ENCODE measurements around the gene OR2B2.
"Not testable (repeated sequence)": the region's sequence is repeated elsewhere in the genome, so short reads cannot be mapped to it uniquely, and the experiment has no call there.

Gene OR2B2

GRCh38 chr6:27902335-27903314 is 9.6 kb downstream of the OR2B2 start:
- Mint-ChIP-seq H3K9me3 (no peaks in the 10 kb centered on the region), H3K27me3 (peaks cover 25% of the 10 kb centered on the region), H3K27ac (ENCODE audit: low read depth) (peak overlapping the region; percentile 99), H3K36me3 (ENCODE audit: insufficient read depth) (peaks cover 24% of the 10 kb centered on the region), H3K4me3 (peak overlapping the region; percentile 88), H3K4me1 (peaks cover 9% of the 10 kb centered on the region)
- ATAC-seq (replicated peaks; ENCODE audit: extremely low read depth, poor library complexity, severe bottlenecking) = peak; percentile 86
- DNase-seq (ENCODE audit: low spot score in 2 of 2) = peak; percentile 89 to 97

DNA sequence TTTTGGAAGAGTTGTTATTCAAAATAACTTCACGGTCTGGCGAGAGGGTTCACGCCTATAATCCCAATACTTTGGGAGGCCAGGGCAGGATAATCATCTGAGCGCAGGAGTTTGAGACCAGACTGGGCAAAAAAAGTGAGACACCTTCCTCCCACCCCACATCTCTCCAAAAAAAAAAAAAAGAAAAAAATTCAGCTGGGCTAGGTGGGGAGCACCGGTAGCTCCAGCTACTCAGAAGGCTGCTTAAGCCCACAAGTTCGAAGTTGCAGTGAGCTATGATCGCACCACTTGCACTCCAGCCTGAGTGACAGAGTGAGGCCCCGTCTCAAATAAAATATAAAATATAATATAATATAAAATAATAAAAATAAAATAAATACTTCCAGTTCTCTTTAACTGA is 10.4 kb downstream of the OR2B2 start:
- H3K27ac Mint-ChIP-seq (ENCODE audit: low read depth) = peak overlapping the region; percentile 99
- H3K27me3 Mint-ChIP-seq = peaks cover 17% of the 10 kb centered on the region
- H3K4me1 Mint-ChIP-seq = peaks cover 9% of the 10 kb centered on the region
- H3K36me3 Mint-ChIP-seq (ENCODE audit: insufficient read depth) = peaks cover 24% of the 10 kb centered on the region
- DNase-seq (ENCODE audit: low spot score in 2 of 2) = no peak
- no peak for ATAC-seq (replicated peaks; ENCODE audit: extremely low read depth, poor library complexity, severe bottlenecking)
- peak overlapping the region; percentile 88 for H3K4me3 Mint-ChIP-seq
- no peaks in the 10 kb centered on the region for H3K9me3 Mint-ChIP-seq

GRCh38 chr6:27900197-27900596 is 12.0 kb downstream of the OR2B2 start:
- not testable (repeated sequence) for H3K27me3 Mint-ChIP-seq; DNase-seq (ENCODE audit: low spot score in 2 of 2); ATAC-seq (replicated peaks; ENCODE audit: extremely low read depth, poor library complexity, severe bottlenecking); H3K9me3 Mint-ChIP-seq; H3K4me1 Mint-ChIP-seq; H3K4me3 Mint-ChIP-seq; H3K27ac Mint-ChIP-seq (ENCODE audit: low read depth)
- peaks cover 24% of the 10 kb centered on the region for H3K36me3 Mint-ChIP-seq (ENCODE audit: insufficient read depth)

- no peak overlapping the region for H3K4me3 Mint-ChIP-seq
- no peak for ATAC-seq (replicated peaks; ENCODE audit: extremely low read depth, poor library complexity, severe bottlenecking)
Observed at GRCh38 chr6:27899543-27899942, 12.7 kb downstream of the OR2B2 start.

GRCh38 chr6:27897580-27898206 is 14.5 kb downstream of the OR2B2 start:
- no peak for ATAC-seq (replicated peaks; ENCODE audit: extremely low read depth, poor library complexity, severe bottlenecking)
- Mint-ChIP-seq H3K4me1 (peaks cover 17% of the 10 kb centered on the region), H3K4me3 (no peak overlapping the region), H3K9me3 (no peaks in the 10 kb centered on the region), H3K36me3 (ENCODE audit: insufficient read depth) (peaks cover 26% of the 10 kb centered on the region), H3K27ac (ENCODE audit: low read depth) (no peak overlapping the region), H3K27me3 (peaks cover 4% of the 10 kb centered on the region)
- DNase-seq (ENCODE audit: low spot score in 2 of 2) = no peak

More at GRCh38 chr6:27899543-27899942, 12.7 kb downstream of the OR2B2 start:
- H3K4me1 Mint-ChIP-seq = peaks cover 9% of the 10 kb centered on the region
- H3K27ac Mint-ChIP-seq (ENCODE audit: low read depth) = no peak overlapping the region
- H3K9me3 Mint-ChIP-seq = no peaks in the 10 kb centered on the region
- peaks cover 24% of the 10 kb centered on the region for H3K36me3 Mint-ChIP-seq (ENCODE audit: insufficient read depth)
- no peak for DNase-seq (ENCODE audit: low spot score in 2 of 2)
- peaks cover 6% of the 10 kb centered on the region for H3K27me3 Mint-ChIP-seq

DNA sequence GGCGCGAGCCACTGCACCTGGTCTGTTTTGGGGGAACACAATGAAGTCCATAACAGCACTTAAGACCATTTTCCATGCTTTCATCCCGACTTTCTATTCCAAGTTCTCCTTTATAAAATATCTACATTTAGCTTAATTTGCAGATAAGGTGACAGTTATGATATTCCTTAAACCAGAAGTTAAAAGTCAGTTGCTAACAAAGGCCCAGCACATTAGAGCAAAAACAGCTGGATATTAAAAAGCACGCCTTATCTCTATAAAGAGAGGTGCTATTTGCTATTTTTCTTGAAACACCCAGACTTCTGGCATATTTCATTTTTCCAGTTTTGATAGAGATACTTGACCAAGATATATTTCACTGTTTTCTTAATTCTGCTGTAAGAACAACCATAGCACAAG is 15.8 kb downstream of the OR2B2 start:
- ATAC-seq (replicated peaks; ENCODE audit: extremely low read depth, poor library complexity, severe bottlenecking) = no peak
- no peaks in the 10 kb centered on the region for H3K27me3 Mint-ChIP-seq
- no peak for DNase-seq (ENCODE audit: low spot score in 2 of 2)
- H3K27ac Mint-ChIP-seq (ENCODE audit: low read depth) = no peak overlapping the region
- no peaks in the 10 kb centered on the region for H3K9me3 Mint-ChIP-seq
- peaks cover 20% of the 10 kb centered on the region for H3K4me1 Mint-ChIP-seq
- H3K36me3 Mint-ChIP-seq (ENCODE audit: insufficient read depth) = peaks cover 24% of the 10 kb centered on the region
- no peak overlapping the region for H3K4me3 Mint-ChIP-seq

- peak; percentile 50 to 60 for DNase-seq (ENCODE audit: low spot score in 2 of 2)
- Mint-ChIP-seq H3K27me3 (no peaks in the 10 kb centered on the region), H3K9me3 (no peaks in the 10 kb centered on the region), H3K4me3 (no peak overlapping the region), H3K27ac (ENCODE audit: low read depth) (no peak overlapping the region), H3K36me3 (ENCODE audit: insufficient read depth) (peaks cover 30% of the 10 kb centered on the region), H3K4me1 (peaks cover 27% of the 10 kb centered on the region)
- peak; percentile 19 for ATAC-seq (replicated peaks; ENCODE audit: extremely low read depth, poor library complexity, severe bottlenecking)
Observed at GRCh38 chr6:27894839-27895762, 17.1 kb downstream of the OR2B2 start.

- ATAC-seq (replicated peaks; ENCODE audit: extremely low read depth, poor library complexity, severe bottlenecking) = peak; percentile 3
- no peaks in the 10 kb centered on the region for H3K9me3 Mint-ChIP-seq
- H3K4me3 Mint-ChIP-seq = no peak overlapping the region
- DNase-seq (ENCODE audit: low spot score in 2 of 2) = peak; percentile 54 to 63
- no peaks in the 10 kb centered on the region for H3K27me3 Mint-ChIP-seq
- no peak overlapping the region for H3K27ac Mint-ChIP-seq (ENCODE audit: low read depth)
- H3K36me3 Mint-ChIP-seq (ENCODE audit: insufficient read depth) = peaks cover 31% of the 10 kb centered on the region
- H3K4me1 Mint-ChIP-seq = peaks cover 35% of the 10 kb centered on the region
Observed at GRCh38 chr6:27893836-27894807, 18.1 kb downstream of the OR2B2 start.

DNA sequence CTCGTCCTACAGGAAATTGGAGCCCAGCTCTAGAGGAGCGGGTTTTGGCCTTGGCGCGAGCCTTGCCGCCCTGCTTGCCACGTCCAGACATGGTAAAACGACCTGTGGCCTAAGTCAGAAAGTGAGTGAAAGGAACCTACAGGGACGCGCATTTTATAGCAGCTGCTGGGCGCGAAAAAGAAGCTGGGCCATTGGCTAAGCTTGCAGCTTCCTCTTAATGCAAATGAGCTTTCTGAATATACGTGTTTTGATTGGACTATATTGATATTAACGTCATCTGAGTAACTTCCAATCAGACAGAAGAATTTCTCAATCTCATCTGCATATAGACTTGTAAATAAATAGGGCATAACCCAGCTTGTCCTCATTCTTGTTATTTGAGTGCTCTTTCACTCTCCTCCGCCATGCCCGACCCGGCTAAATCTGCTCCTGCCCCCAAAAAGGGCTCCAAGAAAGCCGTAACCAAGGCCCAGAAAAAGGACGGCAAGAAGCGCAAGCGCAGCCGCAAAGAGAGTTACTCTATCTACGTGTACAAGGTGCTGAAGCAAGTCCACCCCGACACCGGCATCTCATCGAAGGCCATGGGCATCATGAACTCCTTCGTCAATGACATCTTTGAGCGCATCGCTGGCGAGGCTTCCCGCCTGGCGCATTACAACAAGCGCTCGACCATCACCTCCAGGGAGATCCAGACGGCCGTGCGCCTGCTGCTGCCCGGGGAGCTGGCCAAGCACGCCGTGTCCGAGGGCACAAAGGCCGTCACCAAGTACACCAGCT is 18.9 kb downstream of the OR2B2 start:
- no peaks in the 10 kb centered on the region for H3K27me3 Mint-ChIP-seq
- ATAC-seq (replicated peaks; ENCODE audit: extremely low read depth, poor library complexity, severe bottlenecking) (peak; percentile 69), DNase-seq (ENCODE audit: low spot score in 2 of 2) (peak; percentile 85 to 89)
- H3K9me3 Mint-ChIP-seq = no peaks in the 10 kb centered on the region
- no peak overlapping the region for H3K4me3 Mint-ChIP-seq
- peaks cover 35% of the 10 kb centered on the region for H3K4me1 Mint-ChIP-seq
- H3K36me3 Mint-ChIP-seq (ENCODE audit: insufficient read depth) = peaks cover 31% of the 10 kb centered on the region
- H3K27ac Mint-ChIP-seq (ENCODE audit: low read depth) = no peak overlapping the region

DNA sequence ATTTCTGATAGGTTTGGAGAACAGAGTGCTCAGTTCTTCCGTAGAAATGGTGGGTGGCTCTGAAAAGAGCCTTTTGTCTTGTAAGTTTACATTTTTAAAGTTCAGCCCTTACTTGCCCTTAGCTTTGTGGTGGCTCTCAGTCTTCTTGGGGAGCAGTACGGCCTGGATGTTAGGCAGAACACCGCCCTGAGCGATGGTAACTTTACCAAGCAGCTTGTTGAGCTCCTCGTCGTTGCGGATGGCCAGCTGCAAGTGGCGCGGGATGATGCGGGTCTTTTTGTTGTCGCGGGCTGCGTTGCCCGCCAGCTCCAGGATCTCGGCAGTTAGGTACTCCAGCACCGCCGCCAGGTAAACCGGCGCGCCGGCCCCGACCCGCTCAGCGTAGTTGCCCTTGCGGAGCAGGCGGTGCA is 19.5 kb downstream of the OR2B2 start:
- ATAC-seq (replicated peaks; ENCODE audit: extremely low read depth, poor library complexity, severe bottlenecking) (peak; percentile 8), DNase-seq (ENCODE audit: low spot score in 2 of 2) (no peak)
- Mint-ChIP-seq H3K9me3 (no peaks in the 10 kb centered on the region), H3K27ac (ENCODE audit: low read depth) (no peak overlapping the region), H3K4me3 (no peak overlapping the region), H3K27me3 (no peaks in the 10 kb centered on the region), H3K4me1 (peaks cover 35% of the 10 kb centered on the region), H3K36me3 (ENCODE audit: insufficient read depth) (peaks cover 31% of the 10 kb centered on the region)

GRCh38 chr6:27891320-27891875 is 20.8 kb downstream of the OR2B2 start:
- Mint-ChIP-seq H3K27ac (ENCODE audit: low read depth) (peak overlapping the region; percentile 90), H3K4me3 (no peak overlapping the region), H3K36me3 (ENCODE audit: insufficient read depth) (peaks cover 31% of the 10 kb centered on the region), H3K4me1 (peaks cover 35% of the 10 kb centered on the region), H3K27me3 (no peaks in the 10 kb centered on the region), H3K9me3 (no peaks in the 10 kb centered on the region)
- no peak for DNase-seq (ENCODE audit: low spot score in 2 of 2)
- ATAC-seq (replicated peaks; ENCODE audit: extremely low read depth, poor library complexity, severe bottlenecking) = no peak

All from central memory CD8-positive, alpha-beta T cell (primary cell).